Esophagus squamous epithelium (tissue), 5 donors: ENCODE data around the gene WWC1. TPM values are rescaled to one million over a fixed set of nuclear protein-coding genes. Genes with fewer than 3 reads are reported as not detected.

Experiments
- DNase-seq: peaks from one replicate; lab custom pipeline; 2025; lab: John Stamatoyannopoulos, UW
- H3K27ac ChIP-seq, 4 donors: fragments of 200-600 bp; sonication (generic); one replicate each; pipeline ENCODE4 v1.5.1; 2016 to 2019; ENCODE audit warnings: mild to moderate bottlenecking in 1 of 4
- H3K27me3 ChIP-seq, 4 donors: fragments of 200-600 bp; sonication (generic); 1 replicate in 3 of 4; 2 replicates in 1 of 4; pipeline versions ENCODE4 v1.5.1 to v1.6.0; 2017 to 2021; ENCODE audit warnings: antibody characterized with exemption in 1 of 4
- H3K36me3 ChIP-seq, 3 donors: fragments of 200-600 bp; sonication (generic); one replicate each; pipeline ENCODE4 v1.5.1; 2016 to 2019
- H3K4me1 ChIP-seq, 3 donors: fragments of 200-600 bp; sonication (generic); one replicate each; pipeline ENCODE4 v1.5.1; 2017 to 2019
- H3K4me3 ChIP-seq, 4 donors: fragments of 200-600 bp; sonication (generic); 1 replicate in 3 of 4; 2 replicates in 1 of 4; pipeline ENCODE4 v1.5.1; 2016 to 2019; ENCODE audit warnings: mild to moderate bottlenecking in 2 of 4, moderate library complexity in 1 of 4
- H3K9me3 ChIP-seq, 3 donors: fragments of 200-600 bp; sonication (generic); one replicate each; pipeline ENCODE4 v1.5.1; 2016 to 2019
- CTCF ChIP-seq, 6 experiments: fragments of 450-650 bp in 4 of 6; fragments of 200-600 bp in 2 of 6; sonication (generic) in 2 of 6; IDR thresholded peaks; one replicate each; pipeline ENCODE4 v1.5.1; 2016 to 2019; ENCODE audit warnings: antibody characterized with exemption in 6 of 6, mild to moderate bottlenecking in 4 of 6, moderate library complexity in 4 of 6
- POLR2A ChIP-seq, 4 donors: fragments of 450-650 bp; IDR thresholded peaks; one replicate each; pipeline ENCODE4 v1.6.1; 2017; ENCODE audit warnings: antibody characterized with exemption in 4 of 4, mild to moderate bottlenecking in 4 of 4, moderate library complexity in 3 of 4
- WGBS, 2 donors: methylation state at CpG; one replicate each; pipeline ENCODE4 v1.1.5; 2018; 5-methylcytosine and 5-hydroxymethylcytosine counted together
- intact Hi-C: fragments of 100-400 bp; cut with DNase I; formaldehyde crosslinking; loops from one replicate; pipeline ENCODE4 v1.15.0; 2022
- total RNA-seq, 4 donors: library from RNA; depleted of rRNA; stranded (reverse); fragments of >200 nt; gene quantifications; one replicate each; pipeline ENCODE4 v1.1.0, GENCODE V29; 2016
- donor health status: DM: yes; HTN: yes; CAD: no.

WWC1 gene
- total RNA-seq, 4 donors from 2014 or later: 14.4 to 25.0 (median 16.1) TPM

DNA sequence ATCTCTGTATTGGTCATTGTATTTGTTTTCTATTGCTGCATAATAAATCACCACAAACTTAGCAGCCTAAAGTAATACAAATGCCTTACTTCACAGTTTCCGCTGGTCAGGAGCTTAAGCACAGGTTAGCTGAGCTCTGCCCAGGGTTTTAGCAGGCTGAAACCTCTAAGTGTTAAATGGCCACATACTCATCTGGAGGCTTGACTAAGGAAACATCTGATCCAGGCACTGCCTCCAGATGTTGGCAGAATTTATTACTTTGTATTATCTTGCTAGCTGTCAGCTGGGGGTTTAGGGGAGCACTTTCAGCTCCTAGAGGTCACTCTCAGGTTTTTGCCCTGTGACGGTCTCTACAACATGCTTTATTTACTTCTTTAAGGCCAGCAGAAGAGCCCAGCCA lies 171.6 kb downstream of the WWC1 start:
- 87 to 96% methylated on average over 2 of the region's 2 CpGs for WGBS, 2 donors
- H3K9me3 ChIP-seq: no peaks in the 10 kb centered on the region
- TF ChIP-seq POLR2A (IDR thresholded peaks at IDR 0.05) (no peak), CTCF (IDR thresholded peaks at IDR 0.05) (no peak)
- intact Hi-C loops: no loop called here
- no peaks in the 10 kb centered on the region for H3K4me1 ChIP-seq
- H3K36me3 ChIP-seq: peaks cover 0 to 52% (median 0%) of the 10 kb centered on the region in 3 donors
- H3K27ac ChIP-seq: no peak overlapping the region
- H3K4me3 ChIP-seq: no peak overlapping the region
- H3K27me3 ChIP-seq: no peaks in the 10 kb centered on the region
- DNase-seq: no peak

DNA sequence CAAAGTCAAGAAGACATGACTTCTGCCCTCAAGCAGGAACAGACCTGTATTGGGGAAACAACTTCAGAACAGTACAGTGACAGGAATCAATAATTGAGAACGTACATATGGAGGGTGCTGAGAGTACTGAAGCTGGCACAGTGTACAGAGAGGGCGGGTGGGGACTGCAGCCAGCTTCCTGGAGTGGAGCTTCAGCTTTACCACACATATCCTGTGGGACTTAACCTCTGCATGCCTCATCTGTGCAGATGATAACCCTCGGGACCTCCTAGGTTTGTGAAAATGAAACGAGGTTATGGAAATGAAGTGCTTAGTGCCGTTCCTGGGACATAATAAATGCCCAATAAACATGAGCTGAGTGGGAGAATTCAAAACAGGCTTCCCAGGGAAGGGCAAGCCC lies 172.8 kb downstream of the WWC1 start:
- intact Hi-C loops: no loop called here
- H3K27me3 ChIP-seq: no peaks in the 10 kb centered on the region
- H3K27ac ChIP-seq: no peak overlapping the region
- no peaks in the 10 kb centered on the region for H3K4me1 ChIP-seq
- no peak for DNase-seq
- TF ChIP-seq POLR2A (IDR thresholded peaks at IDR 0.05) (no peak), CTCF (IDR thresholded peaks at IDR 0.05) (no peak)
- 48 to 71% methylated on average over 5 of the region's 5 CpGs for WGBS, 2 donors
- no peaks in the 10 kb centered on the region for H3K9me3 ChIP-seq
- H3K4me3 ChIP-seq: no peak overlapping the region
- peaks cover 0 to 53% (median 0%) of the 10 kb centered on the region in 3 donors for H3K36me3 ChIP-seq

DNA sequence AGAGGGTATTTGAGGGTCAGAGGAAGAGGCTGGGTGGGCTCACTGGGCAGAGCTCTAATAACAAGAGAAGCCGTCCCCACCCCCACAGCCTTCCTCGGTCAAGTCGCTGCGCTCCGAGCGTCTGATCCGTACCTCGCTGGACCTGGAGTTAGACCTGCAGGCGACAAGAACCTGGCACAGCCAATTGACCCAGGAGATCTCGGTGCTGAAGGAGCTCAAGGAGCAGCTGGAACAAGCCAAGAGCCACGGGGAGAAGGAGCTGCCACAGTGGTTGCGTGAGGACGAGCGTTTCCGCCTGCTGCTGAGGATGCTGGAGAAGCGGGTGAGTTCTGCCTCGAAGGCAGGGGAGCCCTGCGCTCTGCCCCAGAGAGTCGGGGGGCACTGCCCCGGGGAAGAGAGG lies 173.2 kb downstream of the WWC1 start:
- H3K27ac ChIP-seq: no peak overlapping the region
- no peaks in the 10 kb centered on the region for H3K27me3 ChIP-seq
- intact Hi-C loops: no loop called here
- no peaks in the 10 kb centered on the region for H3K4me1 ChIP-seq
- 91 to 95% methylated on average over 16 to 19 of the region's 20 CpGs for whole genome bisulfite sequencing, 2 donors
- DNase-seq: no peak
- H3K4me3 ChIP-seq: no peak overlapping the region
- no peaks in the 10 kb centered on the region for H3K9me3 ChIP-seq
- no peak for TF ChIP-seq POLR2A (IDR thresholded peaks at IDR 0.05)
- no peak for TF ChIP-seq CTCF (IDR thresholded peaks at IDR 0.05)
- H3K36me3 ChIP-seq: peaks cover 0 to 53% (median 0%) of the 10 kb centered on the region in 3 donors

GRCh38 chr5:168467755-168468330 lies 176.4 kb downstream of the WWC1 start:
- no peak overlapping the region for H3K27ac ChIP-seq
- H3K4me3 ChIP-seq: no peak overlapping the region
- TF ChIP-seq CTCF (IDR thresholded peaks at IDR 0.05): no peak
- TF ChIP-seq POLR2A (IDR thresholded peaks at IDR 0.05): no peak
- intact Hi-C loops: no loop called here
- 68 to 76% methylated on average over 12 of the region's 12 CpGs for WGBS, 2 donors
- H3K27me3 ChIP-seq: peaks cover 0 to 4% (median 0%) of the 10 kb centered on the region in 4 donors
- no peaks in the 10 kb centered on the region for H3K4me1 ChIP-seq
- H3K36me3 ChIP-seq: peaks cover 0 to 59% (median 0%) of the 10 kb centered on the region in 3 donors
- no peaks in the 10 kb centered on the region for H3K9me3 ChIP-seq
- no peak for DNase-seq

DNA sequence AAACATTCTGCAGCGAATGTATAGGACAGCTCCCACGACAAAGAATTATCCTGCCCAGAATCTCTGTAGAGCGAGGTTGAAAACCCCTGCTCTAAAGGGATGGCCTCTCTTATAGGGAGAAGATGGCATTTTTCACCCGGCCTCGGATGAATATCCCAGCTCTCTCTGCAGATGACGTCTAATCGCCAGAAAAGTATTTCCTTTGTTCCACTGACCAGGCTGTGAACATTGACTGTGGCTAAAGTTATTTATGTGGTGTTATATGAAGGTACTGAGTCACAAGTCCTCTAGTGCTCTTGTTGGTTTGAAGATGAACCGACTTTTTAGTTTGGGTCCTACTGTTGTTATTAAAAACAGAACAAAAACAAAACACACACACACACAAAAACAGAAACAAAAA lies 177.4 kb downstream of the WWC1 start:
- intact Hi-C loops: no loop called here
- no peak overlapping the region for H3K4me3 ChIP-seq
- 72 to 79% methylated on average over 8 of the region's 8 CpGs for WGBS, 2 donors
- H3K36me3 ChIP-seq: peaks cover 0 to 62% (median 0%) of the 10 kb centered on the region in 3 donors
- H3K4me1 ChIP-seq: no peaks in the 10 kb centered on the region
- H3K27me3 ChIP-seq: peaks cover 0 to 4% (median 0%) of the 10 kb centered on the region in 4 donors
- H3K27ac ChIP-seq: no peak overlapping the region
- no peaks in the 10 kb centered on the region for H3K9me3 ChIP-seq
- DNase-seq: no peak
- no peak for TF ChIP-seq CTCF (IDR thresholded peaks at IDR 0.05)
- TF ChIP-seq POLR2A (IDR thresholded peaks at IDR 0.05): no peak
